ENCODE data around the gene HYLS1.

- TF ChIP-seq CTCF (conservative IDR thresholded peaks at IDR 0.05) (no peak), EZH2 (IDR thresholded peaks at IDR 0.05; ENCODE audit: low read depth) (no peak)
These were observed 17.9 kb upstream of the HYLS1 start for GRCh38 chr11:125869521-125869920.
